EH (cell line): ENCODE results near the gene GPRC5B.
A peak's percentile ranks its signal among the peaks of the same experiment; 100 is the strongest.

ENCODE experiments used
- DNase-seq: peaks from one replicate; pipeline ENCODE4 v3.0.0-alpha.2; 2015; ENCODE audit warnings: low read depth

Gene GPRC5B

GRCh38 chr16:19884611-19885450, at the start of gene GPRC5B:
Gene GPRC5B, minus strand, starts transcription at chr16:19884848. Its CDS starts 12,003 bp downstream, at chr16:19872845.
- DNase-seq, result peak; percentile 33

GRCh38 chr16:19933740-19934139, 49.1 kb upstream of the GPRC5B start:
- no peak for DNase-seq

GRCh38 chr16:19929062-19929511, 44.4 kb upstream of the GPRC5B start:
- no peak for DNase-seq

GRCh38 chr16:19928432-19928831, 43.8 kb upstream of the GPRC5B start:
- no peak for DNase-seq

GRCh38 chr16:19926449-19927390, 42.1 kb upstream of the GPRC5B start:
- peak; percentile 61 for DNase-seq

- no peak for DNase-seq
Measured at GRCh38 chr16:19923396-19923795, 38.7 kb upstream of the GPRC5B start.

- DNase-seq, result no peak
Measured at GRCh38 chr16:19919142-19919541, 34.5 kb upstream of the GPRC5B start.

- no peak for DNase-seq
Measured at GRCh38 chr16:19916064-19916463, 31.4 kb upstream of the GPRC5B start.

- DNase-seq, result no peak
Measured at GRCh38 chr16:19914877-19915276, 30.2 kb upstream of the GPRC5B start.

GRCh38 chr16:19913340-19913645, 28.6 kb upstream of the GPRC5B start:
- DNase-seq, result peak; percentile 7

- peak; percentile 51 for DNase-seq
Measured at GRCh38 chr16:19912455-19913339, 28.0 kb upstream of the GPRC5B start.

- DNase-seq, result no peak
Measured at GRCh38 chr16:19911747-19912454, 27.3 kb upstream of the GPRC5B start.

GRCh38 chr16:19911204-19911603, 26.6 kb upstream of the GPRC5B start:
- DNase-seq, result no peak

GRCh38 chr16:19909750-19910322, 25.2 kb upstream of the GPRC5B start:
- no peak for DNase-seq

GRCh38 chr16:19908921-19909320, 24.3 kb upstream of the GPRC5B start:
- no peak for DNase-seq

- DNase-seq, result peak; percentile 66
Measured at GRCh38 chr16:19907161-19907992, 22.7 kb upstream of the GPRC5B start.

GRCh38 chr16:19901164-19901563, 16.5 kb upstream of the GPRC5B start:
- DNase-seq, result no peak

GRCh38 chr16:19899605-19899955, 14.9 kb upstream of the GPRC5B start:
- DNase-seq, result no peak

GRCh38 chr16:19898924-19899604, 14.4 kb upstream of the GPRC5B start:
- peak; percentile 56 for DNase-seq
